HK-2 (cell line): Measurements from ENCODE around the gene GDPD2.
"Not testable (repeated sequence)": the region's sequence is repeated elsewhere in the genome, so short reads cannot be mapped to it uniquely, and the experiment has no call there.

Experiments
- DNase-seq: peaks from one replicate; pipeline ENCODE4 v3.0.0-alpha.2; 2018; ENCODE audit not compliant: unreplicated experiment

GDPD2 gene, protein sequence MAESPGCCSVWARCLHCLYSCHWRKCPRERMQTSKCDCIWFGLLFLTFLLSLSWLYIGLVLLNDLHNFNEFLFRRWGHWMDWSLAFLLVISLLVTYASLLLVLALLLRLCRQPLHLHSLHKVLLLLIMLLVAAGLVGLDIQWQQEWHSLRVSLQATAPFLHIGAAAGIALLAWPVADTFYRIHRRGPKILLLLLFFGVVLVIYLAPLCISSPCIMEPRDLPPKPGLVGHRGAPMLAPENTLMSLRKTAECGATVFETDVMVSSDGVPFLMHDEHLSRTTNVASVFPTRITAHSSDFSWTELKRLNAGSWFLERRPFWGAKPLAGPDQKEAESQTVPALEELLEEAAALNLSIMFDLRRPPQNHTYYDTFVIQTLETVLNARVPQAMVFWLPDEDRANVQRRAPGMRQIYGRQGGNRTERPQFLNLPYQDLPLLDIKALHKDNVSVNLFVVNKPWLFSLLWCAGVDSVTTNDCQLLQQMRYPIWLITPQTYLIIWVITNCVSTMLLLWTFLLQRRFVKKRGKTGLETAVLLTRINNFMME

DNA sequence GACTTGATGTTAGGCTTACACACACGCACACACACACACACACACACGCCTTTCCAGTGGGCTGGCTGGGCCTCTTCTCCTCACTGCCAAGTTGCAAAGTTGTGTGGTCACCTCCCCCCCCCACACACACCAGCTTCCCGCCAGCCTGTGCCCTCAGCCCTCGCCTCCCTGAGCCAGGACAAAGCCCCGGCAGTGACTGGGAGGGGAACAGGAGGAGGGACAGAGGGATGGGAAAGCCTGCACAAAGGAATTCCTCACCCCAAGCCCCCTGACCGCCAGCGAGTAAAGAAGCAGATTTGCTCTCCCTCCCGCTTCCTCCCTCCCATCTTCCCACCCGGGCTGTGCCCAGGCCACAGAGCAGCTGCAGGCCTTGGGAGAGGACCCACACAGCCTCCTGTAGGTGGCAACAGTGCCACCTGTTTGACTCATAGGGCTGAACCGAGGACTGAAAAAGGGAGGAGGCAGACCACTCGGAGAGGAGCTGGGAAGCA is at the start of gene GDPD2:
GDPD2 (plus strand) TSS at position 464 of the 491 bp plus-strand sequence. CDS start 1,671 bp downstream, outside the sequence.
- DNase-seq, result peak; percentile 35

DNA sequence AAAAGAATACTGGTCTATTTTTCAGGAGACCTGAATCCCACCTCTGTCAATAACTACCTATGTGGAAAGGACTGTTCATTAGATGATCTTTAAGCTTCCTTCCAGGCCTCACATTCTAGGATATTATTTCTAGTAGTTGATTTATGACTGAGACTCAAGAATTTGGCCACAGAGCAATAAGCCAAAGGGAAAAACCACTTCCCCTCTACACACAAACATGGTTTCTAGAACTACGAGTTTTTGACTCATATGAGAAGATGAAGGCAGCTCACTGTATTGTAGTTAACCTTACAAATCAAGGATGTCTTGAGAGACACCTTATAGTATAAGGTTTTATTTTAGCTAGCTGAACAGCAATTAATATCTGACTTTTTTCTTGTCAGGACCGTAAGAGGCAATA is 36.9 kb upstream of the GDPD2 start:
- no peak for DNase-seq

DNA sequence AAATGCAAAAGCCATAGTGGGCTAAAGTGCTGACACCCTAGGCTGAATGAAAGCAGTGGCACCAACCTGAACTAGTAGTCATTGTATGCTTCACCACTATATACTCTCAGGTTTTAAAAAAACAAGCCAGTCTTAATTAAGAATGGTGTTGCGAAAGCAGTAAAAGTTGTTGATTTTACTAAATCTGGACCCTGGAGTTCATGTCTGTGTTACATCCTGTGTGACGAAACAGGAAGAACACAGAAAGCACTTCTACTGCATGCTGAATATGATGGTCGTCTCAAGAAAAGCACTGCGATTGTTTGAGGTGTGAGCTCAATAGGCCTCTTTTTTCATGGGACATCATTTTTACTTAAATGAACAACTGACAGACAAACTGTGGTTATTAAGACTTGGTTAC is 24.2 kb upstream of the GDPD2 start:
- no peak for DNase-seq

DNA sequence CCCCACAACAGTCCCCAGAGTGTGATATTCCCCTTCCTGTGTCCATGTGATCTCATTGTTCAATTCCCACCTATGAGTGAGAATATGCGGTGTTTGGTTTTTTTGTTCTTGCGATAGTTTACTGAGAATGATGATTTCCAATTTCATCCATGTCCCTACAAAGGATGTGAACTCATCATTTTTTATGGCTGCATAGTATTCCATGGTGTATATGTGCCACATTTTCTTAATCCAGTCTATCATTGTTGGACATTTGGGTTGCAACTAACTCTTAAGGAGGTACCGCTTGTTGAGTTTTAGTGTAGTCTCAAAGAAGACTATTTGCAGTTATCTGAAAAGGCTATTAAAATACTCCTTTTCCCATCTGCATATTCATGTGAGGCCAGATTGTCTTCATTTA is 22.9 kb upstream of the GDPD2 start:
- DNase-seq, result not testable (repeated sequence)

DNA sequence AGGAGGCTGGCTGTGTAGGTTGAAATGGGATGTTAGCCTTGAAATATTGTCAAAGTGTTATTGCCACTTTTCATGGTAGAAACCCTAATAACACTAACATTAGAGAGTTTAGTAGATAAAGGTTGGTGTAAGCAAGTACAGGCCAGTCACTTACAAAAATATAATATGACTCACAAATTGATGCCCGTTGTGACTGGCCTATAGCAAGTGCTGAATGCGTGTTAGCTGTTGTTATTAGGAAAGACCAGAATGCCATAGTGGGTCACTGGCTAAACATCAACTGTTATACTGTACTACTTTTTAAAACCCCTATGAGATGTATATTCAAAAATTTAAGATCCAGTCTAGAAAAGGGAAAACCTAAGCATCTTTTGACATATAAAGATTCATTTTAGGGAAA is 20.4 kb upstream of the GDPD2 start:
- no peak for DNase-seq

DNA sequence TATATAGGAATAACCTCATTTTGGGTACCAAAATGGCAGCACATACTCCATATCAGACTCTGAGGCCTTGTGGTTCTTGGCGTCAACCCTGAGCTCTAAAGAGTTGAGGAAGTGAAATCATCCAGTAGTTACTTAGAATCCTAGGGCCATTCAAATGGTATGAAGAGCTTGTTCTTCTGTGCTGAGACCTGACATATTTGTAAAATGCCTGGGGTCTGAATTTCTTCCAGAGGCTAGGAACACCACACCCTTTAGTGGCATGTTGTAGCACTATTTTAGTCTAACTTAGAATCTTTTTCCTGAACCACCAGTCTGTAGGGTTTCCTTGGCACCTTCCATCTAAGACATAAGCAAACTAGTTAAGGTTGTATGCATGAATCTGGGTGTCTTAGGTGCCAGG is 18.1 kb upstream of the GDPD2 start:
- no peak for DNase-seq

DNA sequence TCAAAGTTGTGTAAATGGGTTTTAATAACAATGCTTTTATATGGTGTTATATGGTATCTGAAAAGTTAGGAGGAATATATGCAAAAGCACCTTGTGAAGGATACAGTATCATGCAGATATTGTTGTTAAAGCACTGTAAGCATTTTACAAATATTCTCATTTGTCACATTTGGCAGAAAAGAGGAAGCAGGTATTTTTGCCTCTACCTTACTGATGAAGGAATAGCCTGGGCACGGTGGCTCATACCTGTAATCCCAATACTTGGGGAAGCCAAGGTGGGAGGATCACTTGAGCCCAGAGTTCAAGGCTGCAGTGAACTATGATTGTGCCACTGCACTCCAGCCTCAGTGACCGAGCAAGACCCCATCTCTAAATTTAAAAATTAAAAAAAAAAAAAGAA is 12.2 kb upstream of the GDPD2 start:
- no peak for DNase-seq

DNA sequence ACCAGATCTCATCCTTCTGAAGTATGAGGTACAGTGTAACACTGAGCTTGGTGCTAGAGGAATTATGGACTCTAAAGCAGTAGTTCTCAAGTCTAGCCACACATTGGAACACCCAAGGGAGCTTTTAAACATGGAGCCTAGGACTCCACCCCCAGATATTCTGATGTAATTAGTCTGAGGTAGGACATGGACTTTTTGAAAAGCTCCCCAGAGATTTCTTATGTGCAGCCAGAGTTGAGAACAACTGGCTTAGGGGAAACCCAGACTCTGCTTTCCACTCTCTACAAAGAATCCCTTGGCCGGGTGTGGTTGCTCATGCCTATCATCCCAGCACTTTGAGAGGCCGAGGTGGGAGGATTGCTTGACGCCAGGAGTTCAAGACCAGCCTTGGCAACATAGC is 11.6 kb upstream of the GDPD2 start:
- no peak for DNase-seq

DNA sequence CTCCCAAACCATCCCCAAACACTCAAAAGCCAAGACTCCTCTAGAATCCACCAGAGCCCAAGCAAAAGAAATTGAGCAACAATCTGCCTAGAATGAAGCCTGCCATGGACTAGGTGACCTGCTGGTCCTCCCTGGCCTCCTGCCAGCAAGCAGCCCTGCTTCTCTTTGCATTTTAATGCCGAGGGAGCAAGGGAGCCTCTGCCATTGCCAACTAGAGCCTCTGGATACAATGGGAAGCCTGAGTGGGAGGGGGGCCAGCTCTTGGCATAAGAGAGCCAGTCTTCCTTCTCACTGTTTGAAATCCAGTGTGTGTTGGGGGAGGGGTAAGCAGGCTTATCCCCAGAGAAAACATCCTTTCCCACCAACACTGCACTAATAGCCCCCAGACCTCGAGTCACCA is 1.5 kb upstream of the GDPD2 start:
- no peak for DNase-seq

DNA sequence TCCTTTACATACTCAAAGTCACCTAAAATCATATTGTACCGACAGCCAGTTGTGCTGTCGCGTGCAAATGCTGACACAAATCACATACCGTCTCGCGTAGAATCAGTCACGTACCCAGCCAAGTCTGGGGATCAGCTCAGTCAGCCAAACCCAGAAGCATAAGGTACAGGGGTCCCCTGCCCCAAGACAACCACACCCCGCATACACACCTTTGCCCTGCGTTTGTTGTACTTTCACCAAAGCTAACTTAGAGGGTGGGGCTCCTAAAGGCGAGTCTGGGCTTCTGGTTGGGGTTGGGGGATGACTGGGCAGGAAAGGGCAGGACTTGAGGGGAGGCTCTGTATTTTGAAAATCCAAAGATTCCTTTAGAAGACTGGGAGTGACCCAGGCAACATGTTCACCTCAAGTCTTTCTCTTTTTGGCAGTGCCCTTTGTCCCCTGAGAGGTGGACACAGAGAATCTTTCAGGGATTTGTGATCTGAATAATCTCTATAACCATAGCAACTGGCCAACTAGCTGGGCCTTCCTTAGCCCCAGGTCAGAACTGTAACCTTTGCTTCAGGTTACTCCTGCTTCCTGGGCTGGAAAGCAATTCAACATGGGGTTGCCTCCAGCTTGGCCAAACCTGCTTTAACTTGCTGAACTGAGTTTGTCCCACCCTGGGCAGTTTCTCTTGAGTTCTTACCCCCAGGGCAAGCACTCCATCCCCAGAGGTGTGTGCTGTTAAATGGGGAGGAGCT is 992 bp downstream of the GDPD2 start:
- DNase-seq, result no peak

DNA sequence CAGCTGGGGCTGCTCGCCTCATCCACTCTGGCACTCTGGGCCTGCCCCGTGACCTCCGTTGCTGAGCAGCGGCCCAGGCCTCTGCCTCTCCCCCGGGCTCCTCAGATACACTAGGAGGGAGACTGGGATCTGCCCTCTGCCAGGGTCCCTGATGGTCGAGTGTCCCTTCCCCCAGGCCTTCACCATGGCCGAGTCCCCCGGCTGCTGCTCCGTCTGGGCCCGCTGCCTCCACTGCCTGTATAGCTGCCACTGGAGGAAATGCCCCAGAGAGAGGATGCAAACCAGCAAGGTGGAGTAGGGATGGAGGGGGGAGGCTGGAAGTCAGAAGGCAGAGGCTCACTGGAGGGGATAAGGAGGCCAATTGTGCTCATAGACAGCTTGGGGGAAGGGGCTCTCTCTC is 1.7 kb downstream of the GDPD2 start:
- no peak for DNase-seq

DNA sequence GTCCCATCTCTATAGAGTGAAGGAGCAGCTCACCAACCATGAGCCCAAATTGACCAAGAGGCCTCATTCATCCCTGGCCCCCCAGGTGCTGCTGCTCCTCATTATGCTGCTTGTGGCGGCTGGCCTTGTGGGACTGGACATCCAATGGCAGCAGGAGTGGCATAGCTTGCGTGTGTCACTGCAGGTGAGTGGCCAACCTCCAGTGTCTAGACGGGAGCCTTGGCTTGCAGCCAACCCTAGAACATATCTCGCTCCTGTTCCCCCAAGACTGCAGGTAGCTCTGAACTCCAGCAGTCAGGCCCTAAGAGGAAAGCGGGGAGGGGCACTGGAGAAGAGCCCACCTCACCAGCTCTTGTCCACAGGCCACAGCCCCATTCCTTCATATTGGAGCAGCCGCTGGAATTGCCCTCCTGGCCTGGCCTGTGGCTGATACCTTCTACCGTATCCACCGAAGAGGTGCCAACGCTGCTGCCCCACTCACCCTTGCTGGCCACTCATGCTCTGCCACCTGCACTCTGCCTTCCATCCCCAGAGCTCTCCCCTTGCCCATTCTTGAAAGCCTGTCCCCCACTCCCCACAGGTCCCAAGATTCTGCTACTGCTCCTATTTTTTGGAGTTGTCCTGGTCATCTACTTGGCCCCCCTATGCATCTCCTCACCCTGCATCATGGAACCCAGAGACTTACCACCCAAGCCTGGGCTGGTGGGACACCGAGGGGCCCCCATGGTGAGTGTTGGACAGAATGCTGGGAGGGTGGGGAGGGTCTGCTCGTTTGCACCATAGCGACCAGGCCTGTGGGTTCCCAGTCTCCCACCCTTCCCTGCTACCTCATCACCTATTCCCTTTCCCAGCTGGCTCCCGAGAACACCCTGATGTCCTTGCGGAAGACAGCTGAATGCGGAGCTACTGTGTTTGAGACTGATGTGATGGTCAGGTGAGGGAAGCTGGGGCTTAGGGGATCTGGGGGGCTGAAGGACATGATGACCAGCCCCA is 3.5 kb downstream of the GDPD2 start:
- DNase-seq, result no peak

DNA sequence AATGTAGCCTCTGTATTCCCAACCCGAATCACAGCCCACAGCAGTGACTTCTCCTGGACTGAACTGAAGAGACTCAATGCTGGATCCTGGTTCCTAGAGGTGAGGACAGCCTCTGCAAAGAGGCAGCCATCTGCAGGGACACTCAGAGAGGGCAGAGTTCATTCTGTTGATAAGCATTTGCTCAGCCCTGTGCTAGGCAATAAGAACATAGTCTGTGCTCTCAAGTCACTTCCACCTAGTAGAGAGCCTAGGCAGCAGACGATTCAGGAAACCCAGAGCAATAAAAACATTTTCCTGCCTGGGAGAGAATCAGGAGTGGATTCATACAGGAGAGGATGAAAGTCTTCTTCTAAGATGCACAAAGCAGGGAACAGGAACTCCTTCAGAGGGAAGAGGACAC is 4.3 kb downstream of the GDPD2 start:
- DNase-seq, result no peak

DNA sequence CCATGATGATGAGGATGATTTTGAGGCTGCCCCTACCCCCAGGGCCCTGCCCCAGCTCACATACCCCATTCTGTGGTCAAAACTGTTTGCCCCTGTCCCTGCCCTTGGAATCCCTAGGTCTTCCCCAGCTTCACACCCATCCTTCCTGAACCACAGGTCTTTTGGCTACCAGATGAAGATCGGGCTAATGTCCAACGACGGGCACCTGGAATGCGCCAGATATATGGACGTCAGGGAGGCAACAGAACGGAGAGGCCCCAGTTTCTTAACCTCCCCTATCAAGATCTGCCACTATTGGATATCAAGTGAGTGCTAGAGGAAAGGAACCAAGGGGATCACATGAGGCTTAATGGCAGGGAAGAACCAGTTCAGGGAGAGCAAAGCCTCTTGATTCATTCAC is 6.6 kb downstream of the GDPD2 start:
- DNase-seq, result no peak

DNA sequence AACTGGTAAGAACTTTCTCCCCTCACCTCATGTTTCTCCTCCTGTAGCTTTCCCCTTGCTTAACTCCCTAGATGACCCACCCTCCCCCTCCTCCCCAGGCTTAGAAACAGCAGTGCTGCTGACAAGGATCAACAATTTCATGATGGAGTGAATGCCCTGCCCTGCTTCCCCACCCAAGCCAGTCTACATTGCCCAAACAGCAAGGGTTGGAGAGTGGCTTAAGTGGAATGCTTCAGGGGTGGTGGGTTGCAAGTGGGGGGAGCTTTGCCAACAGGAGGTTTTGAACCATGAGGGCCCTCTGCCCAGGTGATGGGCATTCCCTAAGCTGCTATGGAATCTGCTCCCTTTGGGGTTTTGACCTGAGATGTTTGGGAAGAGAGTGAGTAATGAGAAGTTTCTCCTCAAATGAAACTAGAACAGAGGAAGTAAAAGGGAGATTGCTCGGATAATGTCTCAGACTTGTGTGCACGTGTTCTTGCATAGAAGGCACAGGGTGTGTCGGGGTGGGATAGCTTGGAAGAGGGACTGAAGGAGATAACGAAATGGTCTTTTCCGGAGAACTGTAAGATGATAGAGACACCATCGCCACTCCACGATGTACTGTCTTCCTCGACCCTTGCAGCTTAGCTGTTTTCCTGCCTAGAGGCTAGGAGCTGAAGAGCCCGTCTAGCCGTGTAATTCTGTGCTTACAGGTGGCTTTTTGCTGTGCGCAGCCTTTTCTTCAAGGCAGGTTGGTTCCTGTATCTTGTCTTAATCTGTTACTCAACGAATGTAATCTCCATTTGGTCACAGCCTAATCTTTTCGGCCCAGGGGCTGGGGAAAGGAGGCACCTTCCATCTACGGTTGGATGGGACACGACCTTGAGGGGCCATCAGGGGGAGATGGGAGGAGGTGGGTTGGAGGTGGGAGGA is 10.1 kb downstream of the GDPD2 start:
- no peak for DNase-seq

DNA sequence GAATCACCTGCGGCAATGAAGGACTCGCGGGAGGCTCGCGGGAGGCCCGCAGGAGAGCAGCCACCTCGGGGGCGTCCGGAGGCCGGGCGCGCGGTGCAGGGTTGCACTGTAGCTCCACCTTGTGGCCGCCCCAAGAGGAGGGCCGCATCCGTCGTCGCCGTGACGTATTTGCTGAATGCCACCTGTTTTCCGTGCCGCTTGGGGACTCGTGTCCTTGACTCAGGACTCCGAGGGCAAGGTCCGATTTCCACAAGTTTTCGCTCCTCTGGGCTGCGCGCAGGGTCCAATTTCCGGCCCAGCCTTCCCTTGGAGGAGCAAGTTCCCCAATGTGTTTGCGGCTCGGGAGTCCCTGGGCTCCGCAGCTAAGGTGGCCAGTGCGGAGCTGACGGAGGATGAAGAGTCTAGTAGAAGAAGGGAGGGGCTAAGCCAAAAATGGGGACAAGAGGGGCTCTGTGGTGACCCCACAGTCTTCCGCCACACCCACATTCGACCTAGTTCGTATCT is 10.8 kb downstream of the GDPD2 start:
- peak; percentile 72 for DNase-seq

DNA sequence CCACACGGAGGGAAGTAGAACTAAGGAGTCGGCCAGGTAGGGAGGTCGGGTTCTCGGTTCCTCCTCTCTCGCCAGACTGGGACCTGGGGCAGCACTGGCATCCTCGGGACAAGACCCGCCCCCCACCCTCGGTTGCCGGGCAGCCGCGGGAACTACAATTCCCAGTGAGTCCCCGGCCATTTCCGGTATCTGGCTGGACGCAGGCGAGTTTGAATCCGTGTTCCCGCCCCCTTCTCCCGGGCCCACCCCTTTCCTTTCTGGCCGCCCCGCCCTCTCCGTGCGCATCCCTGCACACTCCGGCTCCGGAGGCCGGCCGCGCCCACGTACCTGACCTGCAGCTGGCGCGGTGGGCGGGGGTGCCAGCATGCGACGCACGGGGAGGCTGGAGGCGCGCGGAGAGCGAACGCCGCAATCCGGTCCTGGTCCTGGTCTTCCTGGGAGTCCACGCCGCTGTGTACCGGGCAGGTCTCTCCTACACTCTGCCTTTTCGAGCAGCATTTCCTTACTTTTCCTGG is 11.3 kb downstream of the GDPD2 start:
- peak; percentile 87 for DNase-seq

DNA sequence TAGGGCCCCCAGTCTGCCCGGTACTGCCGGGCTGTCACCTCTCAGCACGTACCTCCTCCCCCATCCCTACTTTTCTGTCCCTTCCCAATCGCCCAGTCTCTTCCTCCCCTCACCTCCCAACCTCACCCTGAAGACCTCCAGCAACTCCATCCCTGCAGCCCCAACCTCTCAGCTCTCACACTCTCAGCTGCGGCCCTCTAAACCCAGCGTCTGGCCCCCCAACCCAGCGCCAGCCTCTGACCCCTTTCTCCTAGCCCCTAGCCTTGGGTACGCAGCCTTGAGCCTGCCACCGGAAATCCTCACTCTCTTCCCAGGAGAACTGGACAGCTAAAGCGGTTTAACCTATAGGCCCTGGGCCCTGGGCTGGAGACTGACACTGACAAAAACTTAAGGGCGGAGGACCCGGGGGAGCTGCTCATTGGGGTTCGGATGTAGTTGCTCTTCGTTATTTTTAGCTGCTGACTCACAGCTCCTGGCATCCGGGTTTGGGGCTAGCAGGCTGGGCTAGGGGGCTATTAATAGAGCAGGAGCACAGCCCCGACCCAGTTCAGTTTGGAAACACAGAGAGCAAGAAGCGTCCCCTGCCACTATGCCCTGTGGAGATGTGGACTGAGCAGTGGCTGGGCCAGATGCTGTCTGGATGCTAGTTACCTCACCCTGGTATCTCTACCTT is 11.9 kb downstream of the GDPD2 start:
- no peak for DNase-seq

DNA sequence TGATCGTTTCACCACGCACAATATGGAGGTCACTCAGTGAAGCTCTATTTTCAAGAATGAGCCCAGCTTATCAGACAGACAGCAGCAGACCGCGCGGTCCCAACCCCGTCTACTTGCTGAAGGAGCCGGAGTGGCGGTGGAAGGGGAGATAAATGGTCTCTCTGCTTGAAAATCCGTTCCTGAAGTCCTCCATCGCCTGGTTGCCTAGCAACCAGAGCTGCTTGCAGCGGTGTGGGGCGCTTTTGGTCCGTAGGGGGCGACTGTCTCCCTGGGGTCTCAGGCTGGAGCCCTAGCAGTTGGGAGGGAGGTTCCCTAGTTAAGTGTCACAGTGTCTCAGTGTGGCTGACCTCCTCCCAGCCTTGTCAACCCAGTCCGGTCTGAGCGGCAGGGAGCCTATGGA is 13.2 kb downstream of the GDPD2 start:
- no peak for DNase-seq

DNA sequence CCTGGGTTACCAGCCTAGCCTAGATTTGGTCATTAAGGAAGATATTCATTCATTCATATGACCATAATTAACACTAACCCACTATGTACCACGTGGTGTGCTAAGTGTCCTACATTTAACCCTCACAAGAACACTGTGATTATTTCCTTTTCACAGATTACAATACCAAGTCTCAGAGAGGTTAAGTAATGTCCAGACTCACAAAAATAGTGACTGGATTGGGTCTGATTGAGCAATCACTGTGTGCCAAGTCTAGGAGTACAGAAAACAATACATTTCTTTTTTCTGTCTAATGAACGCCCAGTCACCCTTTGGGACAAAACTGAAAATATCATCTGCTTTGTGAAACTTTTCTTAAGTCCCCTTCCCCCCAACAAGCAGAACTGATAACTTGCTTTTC is 13.9 kb downstream of the GDPD2 start:
- no peak for DNase-seq
